ENCODE results near the gene RPS21.

The RPS21 gene

DNA sequence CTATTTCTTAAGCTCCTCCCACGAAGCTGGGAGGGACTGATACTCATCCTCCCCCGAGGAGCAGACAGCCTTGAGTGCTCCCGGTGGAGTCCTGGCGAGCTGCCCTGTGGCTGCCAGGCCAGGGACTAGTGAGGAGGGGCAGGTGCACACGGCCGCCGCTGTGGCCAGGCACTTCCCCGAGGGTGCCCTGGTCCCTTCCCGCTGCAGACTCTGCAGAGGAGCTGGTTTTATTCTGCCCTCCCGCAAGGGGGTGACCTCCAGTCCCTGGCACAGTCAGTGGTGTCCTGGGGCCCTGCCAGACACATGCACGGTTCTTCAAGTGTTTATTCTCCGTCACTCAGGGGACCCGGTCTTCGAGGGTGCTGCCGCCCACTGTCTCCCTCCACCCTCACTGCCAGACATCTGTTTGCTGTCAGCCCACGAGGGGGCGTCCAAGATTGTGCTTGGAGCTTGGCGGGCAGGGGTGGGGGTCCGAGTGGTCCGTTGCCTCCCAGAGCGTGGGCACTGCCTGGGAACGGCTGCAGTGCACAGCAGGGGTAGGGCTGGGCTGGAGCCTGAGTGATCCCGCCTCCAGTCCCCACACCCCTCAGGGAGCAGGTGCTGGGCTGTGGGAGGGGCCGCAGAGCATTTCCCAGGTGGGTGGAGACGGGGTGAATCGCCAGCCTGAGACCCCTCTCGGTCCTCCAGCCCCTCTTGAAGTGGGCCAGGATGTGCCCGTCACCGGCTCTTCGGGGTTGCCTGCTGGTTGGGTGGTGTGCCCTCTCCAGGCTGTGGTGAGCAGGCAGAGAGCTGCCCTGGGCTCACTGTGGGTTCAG is 23.2 kb downstream of the RPS21 start:
- TF ChIP-seq, protein P1, sequence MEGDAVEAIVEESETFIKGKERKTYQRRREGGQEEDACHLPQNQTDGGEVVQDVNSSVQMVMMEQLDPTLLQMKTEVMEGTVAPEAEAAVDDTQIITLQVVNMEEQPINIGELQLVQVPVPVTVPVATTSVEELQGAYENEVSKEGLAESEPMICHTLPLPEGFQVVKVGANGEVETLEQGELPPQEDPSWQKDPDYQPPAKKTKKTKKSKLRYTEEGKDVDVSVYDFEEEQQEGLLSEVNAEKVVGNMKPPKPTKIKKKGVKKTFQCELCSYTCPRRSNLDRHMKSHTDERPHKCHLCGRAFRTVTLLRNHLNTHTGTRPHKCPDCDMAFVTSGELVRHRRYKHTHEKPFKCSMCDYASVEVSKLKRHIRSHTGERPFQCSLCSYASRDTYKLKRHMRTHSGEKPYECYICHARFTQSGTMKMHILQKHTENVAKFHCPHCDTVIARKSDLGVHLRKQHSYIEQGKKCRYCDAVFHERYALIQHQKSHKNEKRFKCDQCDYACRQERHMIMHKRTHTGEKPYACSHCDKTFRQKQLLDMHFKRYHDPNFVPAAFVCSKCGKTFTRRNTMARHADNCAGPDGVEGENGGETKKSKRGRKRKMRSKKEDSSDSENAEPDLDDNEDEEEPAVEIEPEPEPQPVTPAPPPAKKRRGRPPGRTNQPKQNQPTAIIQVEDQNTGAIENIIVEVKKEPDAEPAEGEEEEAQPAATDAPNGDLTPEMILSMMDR (IDR thresholded peaks at IDR 0.05; ENCODE audit: insufficient read depth, low read length, poor library complexity, severe bottlenecking), result peak; percentile 62
- TF ChIP-seq EZH2phosphoT487 (conservative IDR thresholded peaks at IDR 0.05; ENCODE audit: low read length), result no peak
- H3K9ac ChIP-seq (ENCODE audit: low read length), result no peak overlapping the region
- no peak overlapping the region for H3K27ac ChIP-seq (ENCODE audit: low read depth, low read length)
- no peaks in the 10 kb centered on the region for H3F3A ChIP-seq (ENCODE audit: insufficient read depth)
- peaks cover 11% of the 10 kb centered on the region for H3K79me2 ChIP-seq (ENCODE audit: insufficient read depth, low read length)
- no peaks in the 10 kb centered on the region for H3K36me3 ChIP-seq (ENCODE audit: low read length)
- no peak overlapping the region for H3K4me2 ChIP-seq (ENCODE audit: low read depth, low read length, poor library complexity, severe bottlenecking)
- no peaks in the 10 kb centered on the region for H3K9me2 ChIP-seq (replicated peaks; ENCODE audit: insufficient read depth, low read length)
- H4K20me1 ChIP-seq (ENCODE audit: low read depth, low read length), result no peaks in the 10 kb centered on the region
- no peaks in the 10 kb centered on the region for H3K27me3 ChIP-seq (ENCODE audit: low read length)
- no peaks in the 10 kb centered on the region for H3K9me3 ChIP-seq (ENCODE audit: insufficient read depth, low read length)
- H2AFZ ChIP-seq (ENCODE audit: low read depth, low read length, severe bottlenecking), result no peak overlapping the region
- no peak overlapping the region for H3K4me3 ChIP-seq (ENCODE audit: insufficient read depth, low read length, poor library complexity, severe bottlenecking)

DNA sequence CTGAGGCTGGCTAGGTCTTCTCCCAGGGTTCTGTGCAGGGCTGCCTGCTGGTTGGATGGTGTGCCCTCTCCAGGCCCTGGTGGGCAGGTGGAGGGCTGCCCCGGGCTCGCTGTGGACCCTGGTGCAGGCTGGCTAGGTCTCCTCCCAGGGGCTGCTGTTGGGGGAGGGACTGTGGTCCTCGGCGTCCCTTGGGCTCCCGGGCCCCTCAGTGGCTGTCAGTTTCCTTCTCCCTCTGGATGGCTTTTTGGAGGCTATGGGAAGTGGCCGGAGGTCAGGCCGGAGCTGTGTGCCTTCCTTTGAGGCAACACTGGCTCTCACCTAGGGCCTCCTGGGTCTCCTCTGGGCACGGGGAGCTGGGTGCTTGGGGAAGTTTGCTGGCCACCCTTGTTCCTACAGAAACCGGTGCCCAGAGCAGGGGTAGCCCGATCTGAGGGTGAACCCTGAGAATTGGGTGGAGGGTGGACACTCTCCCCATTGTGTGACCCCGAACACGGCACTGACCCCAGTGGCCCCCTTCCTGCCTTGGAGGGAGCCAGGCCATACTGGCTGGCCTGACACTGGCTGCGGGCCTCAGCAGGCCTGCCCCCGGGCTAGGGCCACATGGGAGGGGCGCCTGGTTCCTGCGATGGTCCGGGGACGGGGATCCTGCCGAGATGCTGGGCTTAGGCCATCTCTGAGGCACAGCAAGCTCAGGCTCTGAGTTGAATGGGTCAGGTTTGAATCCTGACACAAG is 24.0 kb downstream of the RPS21 start:
- Histone ChIP-seq H3K9me2 (replicated peaks; ENCODE audit: insufficient read depth, low read length) (no peaks in the 10 kb centered on the region), H3K36me3 (ENCODE audit: low read length) (no peaks in the 10 kb centered on the region), H3K9ac (ENCODE audit: low read length) (no peak overlapping the region), H2AFZ (ENCODE audit: low read depth, low read length, severe bottlenecking) (no peak overlapping the region), H3K4me3 (ENCODE audit: insufficient read depth, low read length, poor library complexity, severe bottlenecking) (no peak overlapping the region), H4K20me1 (ENCODE audit: low read depth, low read length) (no peaks in the 10 kb centered on the region), H3K27me3 (ENCODE audit: low read length) (no peaks in the 10 kb centered on the region), H3F3A (ENCODE audit: insufficient read depth) (no peaks in the 10 kb centered on the region), H3K9me3 (ENCODE audit: insufficient read depth, low read length) (no peaks in the 10 kb centered on the region), H3K27ac (ENCODE audit: low read depth, low read length) (no peak overlapping the region), H3K79me2 (ENCODE audit: insufficient read depth, low read length) (peaks cover 8% of the 10 kb centered on the region), H3K4me2 (ENCODE audit: low read depth, low read length, poor library complexity, severe bottlenecking) (no peak overlapping the region)
- TF ChIP-seq EZH2phosphoT487 (conservative IDR thresholded peaks at IDR 0.05; ENCODE audit: low read length), result no peak
- TF ChIP-seq, protein P1 (IDR thresholded peaks at IDR 0.05; ENCODE audit: insufficient read depth, low read length, poor library complexity, severe bottlenecking), result no peak

DNA sequence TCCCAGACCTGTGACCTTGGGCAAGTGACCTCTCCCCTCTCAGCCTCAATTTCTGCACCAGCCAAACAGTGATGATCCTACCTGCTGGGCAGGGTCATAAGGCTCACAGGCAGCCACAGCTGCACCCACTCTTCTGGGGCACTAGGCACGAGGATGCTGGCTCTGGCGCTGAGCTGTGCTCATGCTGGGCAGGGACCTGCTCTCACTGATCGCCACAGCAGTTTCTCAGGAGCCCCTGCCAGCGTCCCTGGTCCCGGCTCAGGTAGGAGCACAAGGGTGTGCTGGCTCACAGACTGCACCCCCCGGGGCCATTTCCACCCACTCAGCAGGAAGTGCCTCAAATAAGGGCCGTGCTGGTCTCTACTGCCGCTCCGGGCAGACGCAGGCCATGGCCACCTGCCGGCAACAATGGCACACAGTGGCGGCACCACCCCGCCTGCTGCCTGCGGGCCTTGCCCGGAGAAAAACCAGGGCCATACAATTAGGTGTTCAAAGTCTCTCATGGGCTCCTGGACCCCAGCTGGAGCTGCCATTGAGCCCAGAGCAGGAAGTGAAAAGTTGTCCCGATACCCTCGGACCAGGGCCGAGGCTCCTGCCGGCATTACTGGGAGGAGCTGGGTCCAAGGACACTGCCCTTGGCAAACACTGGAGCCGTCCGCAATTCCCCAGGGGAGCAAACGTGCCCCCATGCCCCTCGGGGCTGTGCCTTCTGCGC is 24.7 kb downstream of the RPS21 start:
- Histone ChIP-seq H3K79me2 (ENCODE audit: insufficient read depth, low read length) (peaks cover under 1% of the 10 kb centered on the region; the same call in 1 of the 2 replicates), H3K9me3 (ENCODE audit: insufficient read depth, low read length) (no peaks in the 10 kb centered on the region), H4K20me1 (ENCODE audit: low read depth, low read length) (no peaks in the 10 kb centered on the region), H2AFZ (ENCODE audit: low read depth, low read length, severe bottlenecking) (no peak overlapping the region), H3K9ac (ENCODE audit: low read length) (no peak overlapping the region), H3K4me2 (ENCODE audit: low read depth, low read length, poor library complexity, severe bottlenecking) (no peak overlapping the region), H3K27me3 (ENCODE audit: low read length) (no peaks in the 10 kb centered on the region), H3K4me3 (ENCODE audit: insufficient read depth, low read length, poor library complexity, severe bottlenecking) (no peak overlapping the region), H3K27ac (ENCODE audit: low read depth, low read length) (no peak overlapping the region), H3F3A (ENCODE audit: insufficient read depth) (no peaks in the 10 kb centered on the region), H3K9me2 (replicated peaks; ENCODE audit: insufficient read depth, low read length) (no peaks in the 10 kb centered on the region), H3K36me3 (ENCODE audit: low read length) (no peaks in the 10 kb centered on the region)
- TF ChIP-seq EZH2phosphoT487 (conservative IDR thresholded peaks at IDR 0.05; ENCODE audit: low read length), result no peak
- TF ChIP-seq, protein P1 (IDR thresholded peaks at IDR 0.05; ENCODE audit: insufficient read depth, low read length, poor library complexity, severe bottlenecking), result no peak
